HG02943 (cell line): ENCODE results near the gene SV2B.

Source experiments
- ATAC-seq: cut with Tn5 transposase; IDR thresholded peaks from one replicate; pipeline ENCODE4 v1.9.1; 2021; ENCODE audit warnings: mild to moderate bottlenecking, low read depth, moderate library complexity; ENCODE audit not compliant: unreplicated experiment

The SV2B gene

GRCh38 chr15:91348752-91349500 lies 248.9 kb downstream of the SV2B start:
- ATAC-seq: no peak
